Hepatocyte (in vitro differentiated cells): ENCODE results near the gene LDLRAD4. TPM values are rescaled to one million over a fixed set of nuclear protein-coding genes. Genes with fewer than 3 reads are reported as not detected.

ENCODE experiments used
- DNase-seq: peaks from one replicate; pipeline ENCODE4 v3.0.0-alpha.2; 2016; ENCODE audit warnings: low spot score
- H2AFZ ChIP-seq: fragments of 200-600 bp; sonication (generic); 2 replicates; pipeline ENCODE4 v1.6.0; 2016; ENCODE audit warnings: antibody characterized with exemption, mild to moderate bottlenecking
- H3K27ac ChIP-seq: fragments of 200-600 bp; sonication (generic); 2 replicates; pipeline ENCODE4 v1.5.1; 2016; ENCODE audit warnings: mild to moderate bottlenecking
- H3K27me3 ChIP-seq: fragments of 200-600 bp; sonication (generic); 2 replicates; pipeline ENCODE4 v1.6.1; 2016
- H3K36me3 ChIP-seq: fragments of 200-600 bp; sonication (generic); replicated peaks from 2 replicates; pipeline ENCODE4 v1.5.1; 2016; ENCODE audit warnings: low read depth; ENCODE audit not compliant: insufficient read depth
- H3K4me1 ChIP-seq: fragments of 200-600 bp; sonication (generic); 2 replicates; pipeline ENCODE4 v1.5.1; 2016; ENCODE audit warnings: mild to moderate bottlenecking, moderate library complexity; ENCODE audit not compliant: insufficient read depth
- H3K4me2 ChIP-seq: fragments of 200-600 bp; sonication (generic); 2 replicates; pipeline ENCODE4 v1.6.0; 2016
- H3K4me3 ChIP-seq: fragments of 200-600 bp; sonication (generic); 2 replicates; pipeline ENCODE4 v1.5.1; 2016; ENCODE audit warnings: mild to moderate bottlenecking
- H3K79me2 ChIP-seq: fragments of 200-600 bp; sonication (generic); 2 replicates; pipeline ENCODE4 v1.6.0; 2017; ENCODE audit warnings: mild to moderate bottlenecking
- H3K9me2 ChIP-seq: fragments of 200-600 bp; sonication (generic); replicated peaks from 2 replicates; pipeline ENCODE4 v1.6.0; 2017; ENCODE audit warnings: mild to moderate bottlenecking; ENCODE audit not compliant: insufficient read depth
- H3K9me3 ChIP-seq: fragments of 200-600 bp; sonication (generic); 2 replicates; pipeline ENCODE4 v1.5.1; 2016; ENCODE audit warnings: low read depth, mild to moderate bottlenecking
- H4K20me1 ChIP-seq: fragments of 200-600 bp; sonication (generic); 2 replicates; pipeline ENCODE4 v1.6.0; 2016; ENCODE audit warnings: mild to moderate bottlenecking; ENCODE audit not compliant: insufficient read depth, poor library complexity, severe bottlenecking
- EZH2 ChIP-seq: fragments of 200-600 bp; sonication (generic); IDR thresholded peaks from 2 replicates; pipeline ENCODE4 v1.6.1; 2016; ENCODE audit warnings: antibody characterized with exemption, mild to moderate bottlenecking, borderline replicate concordance
- EZH2phosphoT487 ChIP-seq: fragments of 200-600 bp; sonication (generic); IDR thresholded peaks from one replicate; pipeline ENCODE4 v1.6.1; 2018; ENCODE audit warnings: antibody characterized with exemption, mild to moderate bottlenecking, low read depth, moderate library complexity; ENCODE audit not compliant: unreplicated experiment, severe bottlenecking
- WGBS: methylation state at CpG from one replicate; pipeline ENCODE4 v1.1.6; 2016; ENCODE audit warnings: low lambda C conversion rate; ENCODE audit errors: missing lambda C conversion rate; 5-methylcytosine and 5-hydroxymethylcytosine counted together
- polyA plus RNA-seq: library from polyadenylated mRNA; unstranded; fragments of >200 nt; fragmentation: Nextera tagmentation; extraction: Ambion mirVana; gene quantifications from 2 replicates; pipeline ENCODE4 v1.2.1, GENCODE V29; 2016
- total RNA-seq: library from RNA; depleted of rRNA; stranded (reverse); fragments of >200 nt; gene quantifications from 2 replicates; pipeline ENCODE4 v1.2.3, GENCODE V29; 2014
- TF ChIP-seq, protein P1 (sequence below): fragments of 200-600 bp; sonication (generic); IDR thresholded peaks from 2 replicates; pipeline ENCODE4 v1.5.1; 2016; ENCODE audit warnings: antibody characterized with exemption, mild to moderate bottlenecking; ENCODE audit not compliant: poor library complexity

LDLRAD4 gene
- total and polyA plus RNA-seq, 2 experiments from 2014 or later = 15.1 to 29.0 TPM

DNA sequence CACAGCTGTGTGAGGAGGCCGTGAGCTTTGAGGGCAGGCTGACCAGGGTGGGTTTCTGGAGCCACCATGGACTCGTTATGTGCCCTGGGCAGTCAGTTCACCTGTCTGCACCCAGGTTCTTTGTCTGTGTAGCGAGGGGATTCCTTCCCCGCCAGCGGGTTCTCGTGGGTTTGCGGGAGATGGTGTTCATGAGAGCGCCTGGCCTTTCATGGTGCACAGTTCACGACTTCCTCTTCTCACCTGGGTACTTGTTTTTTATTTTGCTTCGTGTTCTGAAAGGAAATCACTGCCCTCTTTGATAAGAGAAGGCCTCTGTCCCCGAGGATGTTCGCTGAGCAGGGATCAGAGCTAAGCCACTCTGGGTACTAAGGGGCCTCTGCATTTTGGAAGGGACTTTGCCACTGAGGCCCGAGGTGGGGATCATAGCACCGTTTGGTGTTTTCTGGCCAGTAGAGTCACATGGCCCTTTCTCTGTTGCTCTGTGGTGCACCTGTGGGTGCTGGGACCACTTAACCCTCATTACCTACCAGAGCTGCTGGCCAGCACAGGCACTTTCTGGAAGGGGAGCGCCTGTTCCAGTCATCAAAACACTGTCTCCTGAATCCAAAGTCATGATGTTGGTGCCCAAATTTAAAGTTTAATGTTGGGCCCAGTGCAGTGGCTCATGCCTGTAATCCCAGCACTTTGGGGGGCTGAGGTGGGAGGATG lies 78.5 kb downstream of the LDLRAD4 start:
- WGBS = 90% methylated on average over 15 of the region's 15 CpGs
- no peaks in the 10 kb centered on the region for H3K36me3 ChIP-seq
- no peaks in the 10 kb centered on the region for H3K9me3 ChIP-seq
- no peak overlapping the region for H3K4me2 ChIP-seq
- H3K27me3 ChIP-seq = no peaks in the 10 kb centered on the region
- no peak for TF ChIP-seq EZH2
- TF ChIP-seq, protein P1, sequence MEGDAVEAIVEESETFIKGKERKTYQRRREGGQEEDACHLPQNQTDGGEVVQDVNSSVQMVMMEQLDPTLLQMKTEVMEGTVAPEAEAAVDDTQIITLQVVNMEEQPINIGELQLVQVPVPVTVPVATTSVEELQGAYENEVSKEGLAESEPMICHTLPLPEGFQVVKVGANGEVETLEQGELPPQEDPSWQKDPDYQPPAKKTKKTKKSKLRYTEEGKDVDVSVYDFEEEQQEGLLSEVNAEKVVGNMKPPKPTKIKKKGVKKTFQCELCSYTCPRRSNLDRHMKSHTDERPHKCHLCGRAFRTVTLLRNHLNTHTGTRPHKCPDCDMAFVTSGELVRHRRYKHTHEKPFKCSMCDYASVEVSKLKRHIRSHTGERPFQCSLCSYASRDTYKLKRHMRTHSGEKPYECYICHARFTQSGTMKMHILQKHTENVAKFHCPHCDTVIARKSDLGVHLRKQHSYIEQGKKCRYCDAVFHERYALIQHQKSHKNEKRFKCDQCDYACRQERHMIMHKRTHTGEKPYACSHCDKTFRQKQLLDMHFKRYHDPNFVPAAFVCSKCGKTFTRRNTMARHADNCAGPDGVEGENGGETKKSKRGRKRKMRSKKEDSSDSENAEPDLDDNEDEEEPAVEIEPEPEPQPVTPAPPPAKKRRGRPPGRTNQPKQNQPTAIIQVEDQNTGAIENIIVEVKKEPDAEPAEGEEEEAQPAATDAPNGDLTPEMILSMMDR = no peak
- TF ChIP-seq EZH2phosphoT487 = no peak
- no peaks in the 10 kb centered on the region for H3K79me2 ChIP-seq
- H4K20me1 ChIP-seq = no peaks in the 10 kb centered on the region
- no peak overlapping the region for H3K27ac ChIP-seq
- no peak overlapping the region for H2AFZ ChIP-seq
- no peaks in the 10 kb centered on the region for H3K9me2 ChIP-seq
- DNase-seq = no peak
- H3K4me3 ChIP-seq = no peak overlapping the region
- peaks cover 3% of the 10 kb centered on the region for H3K4me1 ChIP-seq

DNA sequence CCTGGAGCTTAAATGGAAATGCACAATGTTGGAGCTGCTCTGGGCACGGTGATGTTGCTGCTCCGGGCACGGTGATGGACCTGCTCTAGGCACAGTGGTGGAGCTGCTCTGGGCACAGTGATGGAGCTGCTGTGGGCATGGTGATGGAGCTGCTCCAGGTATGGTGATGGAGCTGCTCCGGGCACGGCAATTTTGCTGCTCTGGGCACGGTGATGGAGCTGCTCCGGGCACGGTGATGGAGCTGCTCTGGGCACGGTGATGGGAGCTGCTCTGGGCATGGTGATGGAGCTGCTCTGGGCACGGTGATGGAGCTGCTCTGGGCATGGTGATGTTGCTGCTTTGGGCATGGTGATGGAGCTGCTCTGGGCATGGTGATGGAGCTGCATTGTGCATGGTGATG lies 79.7 kb downstream of the LDLRAD4 start:
- 91% methylated on average over 10 of the region's 10 CpGs for WGBS

DNA sequence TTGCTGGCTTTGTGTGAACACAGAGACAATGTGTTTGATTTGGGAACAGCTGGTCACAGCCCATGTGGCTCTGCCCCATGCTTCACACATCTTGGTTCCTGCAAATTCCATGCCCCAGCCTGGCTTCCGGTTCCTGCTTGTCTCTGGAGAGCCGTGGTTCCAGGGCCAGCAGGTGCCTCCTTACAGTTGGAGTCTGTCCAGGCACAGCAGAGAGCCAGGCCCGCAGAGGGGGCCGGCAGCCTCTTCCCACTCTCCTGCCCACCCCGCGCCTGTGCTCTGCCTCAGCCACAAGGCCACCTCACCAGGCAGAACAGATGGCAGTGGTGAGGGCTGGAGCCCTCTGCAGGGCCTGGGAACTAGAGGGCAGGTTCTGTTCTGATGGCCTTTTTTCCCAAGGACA lies 81.5 kb downstream of the LDLRAD4 start:
- no peaks in the 10 kb centered on the region for H3K36me3 ChIP-seq
- WGBS = 84% methylated on average over 6 of the region's 6 CpGs
- no peak overlapping the region for H3K4me3 ChIP-seq
- no peak overlapping the region for H2AFZ ChIP-seq
- no peaks in the 10 kb centered on the region for H3K79me2 ChIP-seq
- no peaks in the 10 kb centered on the region for H4K20me1 ChIP-seq
- no peak for TF ChIP-seq EZH2phosphoT487
- TF ChIP-seq, protein P1 = no peak
- TF ChIP-seq EZH2 = no peak
- no peak for DNase-seq
- no peaks in the 10 kb centered on the region for H3K9me2 ChIP-seq
- H3K9me3 ChIP-seq = no peaks in the 10 kb centered on the region
- H3K27ac ChIP-seq = no peak overlapping the region
- H3K27me3 ChIP-seq = no peaks in the 10 kb centered on the region
- H3K4me2 ChIP-seq = no peak overlapping the region
- peaks cover 10% of the 10 kb centered on the region for H3K4me1 ChIP-seq

More for the DNA sequence above, 79.7 kb downstream of the LDLRAD4 start:
- Histone ChIP-seq H4K20me1 (no peaks in the 10 kb centered on the region), H3K27me3 (no peaks in the 10 kb centered on the region), H3K9me3 (no peaks in the 10 kb centered on the region), H3K27ac (no peak overlapping the region), H3K4me3 (no peak overlapping the region), H3K36me3 (no peaks in the 10 kb centered on the region), H3K4me1 (peaks cover 10% of the 10 kb centered on the region), H3K79me2 (no peaks in the 10 kb centered on the region), H3K4me2 (no peak overlapping the region), H2AFZ (no peak overlapping the region), H3K9me2 (no peaks in the 10 kb centered on the region)
- TF ChIP-seq, protein P1 = no peak
- TF ChIP-seq EZH2phosphoT487 = no peak
- no peak for TF ChIP-seq EZH2
- no peak for DNase-seq
